ENCODE data around the gene RRAD. TPM values are rescaled to one million over a fixed set of nuclear protein-coding genes. Genes with fewer than 3 reads are reported as not detected.
A peak's percentile ranks its signal among the peaks of the same experiment; 100 is the strongest.

Gene RRAD
- total and polyA plus RNA-seq, 2 of the 4 experiments (the other 2 are of a cell fraction), result 1.3 to 2.1 TPM

DNA sequence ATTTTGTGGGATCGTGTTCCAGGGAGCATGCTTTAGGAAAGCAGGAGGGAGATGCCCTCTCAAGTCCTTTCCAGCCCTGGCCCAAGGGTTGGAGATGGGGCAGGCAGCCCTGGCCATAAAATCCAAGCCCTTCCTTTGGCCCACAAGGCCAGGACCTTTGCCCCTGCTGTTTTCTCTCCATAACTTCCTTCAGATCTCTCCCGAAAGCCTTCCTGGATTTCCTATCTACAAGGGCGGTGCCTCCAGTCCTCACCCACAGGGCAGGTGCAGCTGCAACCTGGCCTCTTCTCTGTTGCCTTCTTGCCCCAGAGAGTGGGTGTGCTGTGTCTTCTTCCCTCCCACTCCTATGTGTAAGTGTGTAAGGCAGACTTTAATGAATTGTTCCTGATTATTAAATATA is 53.5 kb downstream of the RRAD start:
- no peak overlapping the region for H3K23ac ChIP-seq (ENCODE audit: low read depth, low read length)
- no CpG with 5 or more reads among the region's 3 CpGs for WGBS, 2 experiments (ENCODE audit: extremely low coverage in 2 of 2, insufficient read length in 1 of 2)
- H4K5ac ChIP-seq (ENCODE audit: low read depth, low read length), result no peak overlapping the region
- no peak overlapping the region for H2AFZ ChIP-seq (replicated peaks; ENCODE audit: low read length, poor library complexity)
- H3K9me1 ChIP-seq (ENCODE audit: insufficient read depth, low read length), result peaks cover 10% of the 10 kb centered on the region
- peaks cover 3% of the 10 kb centered on the region; the same call in 1 of the 2 replicates for H4K20me1 ChIP-seq (ENCODE audit: insufficient read depth, low read length)
- no peak overlapping the region for H3K27ac ChIP-seq (ENCODE audit: insufficient read depth, low read length)
- no peak for ATAC-seq (ENCODE audit: low read depth)
- BruUV-seq (replicated peaks), result no TSS peak
- H4K91ac ChIP-seq (ENCODE audit: insufficient read depth, low read depth, low read length), result no peak overlapping the region
- no peaks in the 10 kb centered on the region for H3K79me1 ChIP-seq (ENCODE audit: low read depth in 1 of 2, low read length in 2 of 2)
- peaks cover 12% of the 10 kb centered on the region for H3K4me1 ChIP-seq (ENCODE audit: control insufficient read depth, insufficient read depth, low read length)
- no peak overlapping the region for H3K14ac ChIP-seq (replicated peaks; ENCODE audit: low read depth, low read length)
- dilution Hi-C loops (cut with HindIII; ENCODE audit: low sequenced_read_pairs, unreplicated experiment) (no loop called here), in situ Hi-C loops (cut with MboI; ENCODE audit: low sequenced_read_pairs) (no loop called here), intact Hi-C loops (cut with micrococcal nuclease) (loop anchor here (2.0 to 5.0 kb wide), 2 partner anchors 210 to 263 kb away; no protein-coding TSS in a partner anchor)
- no peak overlapping the region; a peak in 1 of 4 replicates for H4K8ac ChIP-seq (ENCODE audit: low read depth in 2 of 2, low read length in 2 of 2)
- H2BK20ac ChIP-seq (ENCODE audit: low read depth, low read length), result no peak overlapping the region
- H3K4me2 ChIP-seq (ENCODE audit: low read depth, low read length), result no peak overlapping the region
- POLR2A ChIA-PET (ENCODE audit: unreplicated experiment), result no interaction called here
- no peak overlapping the region for H3K9ac ChIP-seq (ENCODE audit: low read depth, low read length)
- H2BK5ac ChIP-seq (ENCODE audit: low read depth, low read length, poor library complexity, severe bottlenecking), result no peak overlapping the region
- H3K18ac ChIP-seq (ENCODE audit: low read depth, low read length), result no peak overlapping the region
- H3K36me3 ChIP-seq (ENCODE audit: control insufficient read depth, insufficient read depth, low read length), result no peaks in the 10 kb centered on the region
- H3K4me3 ChIP-seq (ENCODE audit: insufficient read depth, low read depth, low read length), result no peak overlapping the region
- H2BK15ac ChIP-seq (ENCODE audit: low read depth, low read length), result no peak overlapping the region
- no peak overlapping the region for H3K56ac ChIP-seq (ENCODE audit: extremely low read depth, insufficient read depth, low read length)
- H3K4ac ChIP-seq (ENCODE audit: low read depth, low read length), result no peak overlapping the region
- no peak overlapping the region for H2AK9ac ChIP-seq (replicated peaks; ENCODE audit: low read depth, low read length, poor library complexity)
- CTCF ChIA-PET, result interaction anchor here (1.2 to 1.5 kb wide), 3 partner anchors 9 to 41 kb away, joined by 3 to 9 read pairs (median 3); partner anchors contain the start of gene NAE1
- TF ChIP-seq RCOR1 (IDR thresholded peaks at IDR 0.05; ENCODE audit: insufficient replicate concordance, low read length) (no peak), MXI1 (IDR thresholded peaks at IDR 0.05; ENCODE audit: borderline replicate concordance, low read depth, low read length) (no peak), SMC3 (IDR thresholded peaks at IDR 0.05; ENCODE audit: low read depth, low read length) (no peak), POLR2A (IDR thresholded peaks at IDR 0.05; ENCODE audit: low read depth, low read length) (no peak), NFE2L2 (IDR thresholded peaks at IDR 0.05; ENCODE audit: low read depth, low read length) (no peak), BHLHE40 (IDR thresholded peaks at IDR 0.05; ENCODE audit: low read depth, low read length) (no peak), RFX5 (IDR thresholded peaks at IDR 0.05; ENCODE audit: low read depth, low read length) (no peak), FOS (IDR thresholded peaks at IDR 0.05; ENCODE audit: low read depth, low read length) (no peak), MAZ (IDR thresholded peaks at IDR 0.05; ENCODE audit: borderline replicate concordance, low read depth, low read length) (no peak), RAD21 (IDR thresholded peaks at IDR 0.05; ENCODE audit: low read length) (no peak), CEBPB (IDR thresholded peaks at IDR 0.05; ENCODE audit: low read depth, low read length) (no peak)
- TF ChIP-seq, protein P1, sequence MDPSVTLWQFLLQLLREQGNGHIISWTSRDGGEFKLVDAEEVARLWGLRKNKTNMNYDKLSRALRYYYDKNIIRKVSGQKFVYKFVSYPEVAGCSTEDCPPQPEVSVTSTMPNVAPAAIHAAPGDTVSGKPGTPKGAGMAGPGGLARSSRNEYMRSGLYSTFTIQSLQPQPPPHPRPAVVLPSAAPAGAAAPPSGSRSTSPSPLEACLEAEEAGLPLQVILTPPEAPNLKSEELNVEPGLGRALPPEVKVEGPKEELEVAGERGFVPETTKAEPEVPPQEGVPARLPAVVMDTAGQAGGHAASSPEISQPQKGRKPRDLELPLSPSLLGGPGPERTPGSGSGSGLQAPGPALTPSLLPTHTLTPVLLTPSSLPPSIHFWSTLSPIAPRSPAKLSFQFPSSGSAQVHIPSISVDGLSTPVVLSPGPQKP (IDR thresholded peaks at IDR 0.05; ENCODE audit: borderline replicate concordance, low read depth, low read length), result no peak
- TF ChIP-seq, protein P2, sequence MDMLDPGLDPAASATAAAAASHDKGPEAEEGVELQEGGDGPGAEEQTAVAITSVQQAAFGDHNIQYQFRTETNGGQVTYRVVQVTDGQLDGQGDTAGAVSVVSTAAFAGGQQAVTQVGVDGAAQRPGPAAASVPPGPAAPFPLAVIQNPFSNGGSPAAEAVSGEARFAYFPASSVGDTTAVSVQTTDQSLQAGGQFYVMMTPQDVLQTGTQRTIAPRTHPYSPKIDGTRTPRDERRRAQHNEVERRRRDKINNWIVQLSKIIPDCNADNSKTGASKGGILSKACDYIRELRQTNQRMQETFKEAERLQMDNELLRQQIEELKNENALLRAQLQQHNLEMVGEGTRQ (IDR thresholded peaks at IDR 0.05; ENCODE audit: low read depth, low read length), result no peak
- TF ChIP-seq, protein P3, sequence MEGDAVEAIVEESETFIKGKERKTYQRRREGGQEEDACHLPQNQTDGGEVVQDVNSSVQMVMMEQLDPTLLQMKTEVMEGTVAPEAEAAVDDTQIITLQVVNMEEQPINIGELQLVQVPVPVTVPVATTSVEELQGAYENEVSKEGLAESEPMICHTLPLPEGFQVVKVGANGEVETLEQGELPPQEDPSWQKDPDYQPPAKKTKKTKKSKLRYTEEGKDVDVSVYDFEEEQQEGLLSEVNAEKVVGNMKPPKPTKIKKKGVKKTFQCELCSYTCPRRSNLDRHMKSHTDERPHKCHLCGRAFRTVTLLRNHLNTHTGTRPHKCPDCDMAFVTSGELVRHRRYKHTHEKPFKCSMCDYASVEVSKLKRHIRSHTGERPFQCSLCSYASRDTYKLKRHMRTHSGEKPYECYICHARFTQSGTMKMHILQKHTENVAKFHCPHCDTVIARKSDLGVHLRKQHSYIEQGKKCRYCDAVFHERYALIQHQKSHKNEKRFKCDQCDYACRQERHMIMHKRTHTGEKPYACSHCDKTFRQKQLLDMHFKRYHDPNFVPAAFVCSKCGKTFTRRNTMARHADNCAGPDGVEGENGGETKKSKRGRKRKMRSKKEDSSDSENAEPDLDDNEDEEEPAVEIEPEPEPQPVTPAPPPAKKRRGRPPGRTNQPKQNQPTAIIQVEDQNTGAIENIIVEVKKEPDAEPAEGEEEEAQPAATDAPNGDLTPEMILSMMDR (conservative IDR thresholded peaks at IDR 0.05; ENCODE audit: low read depth, low read length), result no peak
- H2AK5ac ChIP-seq (ENCODE audit: low read depth, low read length), result peak overlapping the region; percentile 43; the same call in 1 of the 2 replicates
- no peak for DNase-seq
- H2BK120ac ChIP-seq (ENCODE audit: low read depth, low read length), result no peak overlapping the region
- no peaks in the 10 kb centered on the region for H3K9me3 ChIP-seq (ENCODE audit: control insufficient read depth, insufficient read depth, low read length)
- H3K27me3 ChIP-seq (ENCODE audit: control insufficient read depth, insufficient read depth, low read length), result no peaks in the 10 kb centered on the region

Data from IMR-90 (cell line).